Activated T-cell treated with anti-CD3 and anti-CD28 coated beads for 48 hours (primary cell): ENCODE measurements around the gene RHOV.

Experiments used
- DNase-seq: peaks from one replicate; pipeline ENCODE4 v3.0.0-alpha.2; 2020; ENCODE audit warnings: low read depth

The RHOV gene

GRCh38 chr15:40873694-40874561 is at the start of gene RHOV:
RHOV (minus strand) TSS chr15:40874234; CDS start chr15:40874139, 95 bp downstream.
- peak; percentile 48 for DNase-seq

- DNase-seq = no peak
These were observed 49.5 kb upstream of the RHOV start for GRCh38 chr15:40923551-40923950.

- no peak for DNase-seq
These were observed 48.6 kb upstream of the RHOV start for GRCh38 chr15:40922608-40923005.

GRCh38 chr15:40921949-40922607 is 48.0 kb upstream of the RHOV start:
- DNase-seq = no peak

GRCh38 chr15:40918799-40919392 is 44.9 kb upstream of the RHOV start:
- DNase-seq = no peak

- no peak for DNase-seq
These were observed 44.2 kb upstream of the RHOV start for GRCh38 chr15:40918146-40918798.

- DNase-seq = no peak
These were observed 43.6 kb upstream of the RHOV start for GRCh38 chr15:40917585-40917984.

- no peak for DNase-seq
These were observed 41.6 kb upstream of the RHOV start for GRCh38 chr15:40915679-40916078.

GRCh38 chr15:40915116-40915661 is 41.2 kb upstream of the RHOV start:
- no peak for DNase-seq

GRCh38 chr15:40914486-40914885 is 40.5 kb upstream of the RHOV start:
- DNase-seq = no peak

- no peak for DNase-seq
These were observed 40.0 kb upstream of the RHOV start for GRCh38 chr15:40914013-40914412.

- DNase-seq = no peak
These were observed 38.4 kb upstream of the RHOV start for GRCh38 chr15:40912478-40912877.

GRCh38 chr15:40911693-40912092 is 37.7 kb upstream of the RHOV start:
- no peak for DNase-seq

- DNase-seq = no peak
These were observed 37.1 kb upstream of the RHOV start for GRCh38 chr15:40911141-40911540.

GRCh38 chr15:40909662-40910630 is 35.9 kb upstream of the RHOV start:
- no peak for DNase-seq

GRCh38 chr15:40908095-40908494 is 34.1 kb upstream of the RHOV start:
- no peak for DNase-seq

- peak; percentile 43 for DNase-seq
These were observed 33.2 kb upstream of the RHOV start for GRCh38 chr15:40906991-40907802.

GRCh38 chr15:40906091-40906990 is 32.3 kb upstream of the RHOV start:
- peak; percentile 86 for DNase-seq
